Camera-type eye (tissue), 1 donor: ENCODE results near the gene ABI3BP. TPM values are rescaled to one million over a fixed set of nuclear protein-coding genes. Genes with fewer than 3 reads are reported as not detected.

ENCODE experiments used
- total RNA-seq: library from RNA; depleted of rRNA; stranded (reverse); fragments of >200 nt; gene quantifications from one replicate; pipeline ENCODE4 v1.2.3, GENCODE V29; 2014

The ABI3BP gene, protein sequence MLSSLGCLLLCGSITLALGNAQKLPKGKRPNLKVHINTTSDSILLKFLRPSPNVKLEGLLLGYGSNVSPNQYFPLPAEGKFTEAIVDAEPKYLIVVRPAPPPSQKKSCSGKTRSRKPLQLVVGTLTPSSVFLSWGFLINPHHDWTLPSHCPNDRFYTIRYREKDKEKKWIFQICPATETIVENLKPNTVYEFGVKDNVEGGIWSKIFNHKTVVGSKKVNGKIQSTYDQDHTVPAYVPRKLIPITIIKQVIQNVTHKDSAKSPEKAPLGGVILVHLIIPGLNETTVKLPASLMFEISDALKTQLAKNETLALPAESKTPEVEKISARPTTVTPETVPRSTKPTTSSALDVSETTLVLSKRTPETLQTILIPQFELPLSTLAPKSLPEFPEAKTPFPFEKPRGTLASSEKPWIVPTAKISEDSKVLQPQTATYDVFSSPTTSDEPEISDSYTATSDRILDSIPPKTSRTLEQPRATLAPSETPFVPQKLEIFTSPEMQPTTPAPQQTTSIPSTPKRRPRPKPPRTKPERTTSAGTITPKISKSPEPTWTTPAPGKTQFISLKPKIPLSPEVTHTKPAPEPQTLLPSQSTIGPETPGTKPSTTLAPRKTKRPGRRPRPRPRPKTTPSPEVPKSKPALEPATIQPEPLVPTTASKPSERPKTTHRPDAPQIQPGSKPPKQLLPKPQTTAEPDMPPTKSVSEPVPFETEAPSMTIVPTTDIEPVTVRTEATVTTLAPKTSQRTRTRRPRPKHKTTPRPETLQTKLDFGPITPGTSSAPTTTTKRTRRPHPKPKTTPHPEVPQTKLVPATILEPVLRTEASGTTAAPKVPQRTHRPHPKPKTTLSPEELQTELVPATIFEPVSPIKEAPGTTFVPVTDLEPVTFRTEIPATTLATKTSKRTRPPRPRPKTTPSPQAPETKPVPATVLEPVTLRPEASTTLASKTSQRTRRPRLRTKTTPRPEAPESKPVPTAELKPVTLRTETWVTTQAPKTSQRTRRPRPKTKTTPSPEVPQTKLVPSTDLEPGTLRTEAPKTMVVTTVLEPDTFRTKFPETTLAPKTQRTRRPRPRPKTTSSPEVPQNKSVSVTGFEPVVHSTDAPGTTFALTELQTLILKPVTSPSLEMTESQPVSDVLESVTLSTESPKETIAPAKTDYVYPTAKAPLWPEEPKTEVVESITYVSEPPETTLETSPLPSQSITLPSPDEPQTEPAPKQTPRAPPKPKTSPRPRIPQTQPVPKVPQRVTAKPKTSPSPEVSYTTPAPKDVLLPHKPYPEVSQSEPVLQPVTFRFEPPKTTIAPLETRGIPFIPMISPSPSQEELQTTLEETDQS (N-terminal part only)
- total RNA-seq, result 146 TPM

DNA sequence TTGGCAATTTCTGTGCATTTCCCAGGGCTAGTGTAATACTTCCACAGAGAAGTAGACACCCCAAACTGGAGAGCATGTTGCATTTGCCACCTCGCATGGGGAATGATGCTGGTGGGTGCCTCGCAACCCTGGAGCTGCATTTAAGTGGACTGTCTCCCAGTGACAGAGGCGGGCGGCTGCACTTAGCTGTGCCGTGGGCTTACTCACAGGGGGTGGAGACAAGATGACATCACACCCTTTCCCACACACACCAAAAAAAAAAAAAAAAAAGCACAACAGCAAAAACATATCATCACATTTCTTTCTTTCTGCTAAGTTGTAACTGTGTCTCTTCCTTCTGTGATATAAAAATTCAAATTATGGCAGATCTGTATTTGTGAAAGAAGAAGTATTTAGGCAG lies at the start of gene ABI3BP:
TSS of gene ABI3BP (minus strand) at position 113 of the 400 bp plus-strand sequence. CDS start at position 76, 37 bp downstream.

DNA sequence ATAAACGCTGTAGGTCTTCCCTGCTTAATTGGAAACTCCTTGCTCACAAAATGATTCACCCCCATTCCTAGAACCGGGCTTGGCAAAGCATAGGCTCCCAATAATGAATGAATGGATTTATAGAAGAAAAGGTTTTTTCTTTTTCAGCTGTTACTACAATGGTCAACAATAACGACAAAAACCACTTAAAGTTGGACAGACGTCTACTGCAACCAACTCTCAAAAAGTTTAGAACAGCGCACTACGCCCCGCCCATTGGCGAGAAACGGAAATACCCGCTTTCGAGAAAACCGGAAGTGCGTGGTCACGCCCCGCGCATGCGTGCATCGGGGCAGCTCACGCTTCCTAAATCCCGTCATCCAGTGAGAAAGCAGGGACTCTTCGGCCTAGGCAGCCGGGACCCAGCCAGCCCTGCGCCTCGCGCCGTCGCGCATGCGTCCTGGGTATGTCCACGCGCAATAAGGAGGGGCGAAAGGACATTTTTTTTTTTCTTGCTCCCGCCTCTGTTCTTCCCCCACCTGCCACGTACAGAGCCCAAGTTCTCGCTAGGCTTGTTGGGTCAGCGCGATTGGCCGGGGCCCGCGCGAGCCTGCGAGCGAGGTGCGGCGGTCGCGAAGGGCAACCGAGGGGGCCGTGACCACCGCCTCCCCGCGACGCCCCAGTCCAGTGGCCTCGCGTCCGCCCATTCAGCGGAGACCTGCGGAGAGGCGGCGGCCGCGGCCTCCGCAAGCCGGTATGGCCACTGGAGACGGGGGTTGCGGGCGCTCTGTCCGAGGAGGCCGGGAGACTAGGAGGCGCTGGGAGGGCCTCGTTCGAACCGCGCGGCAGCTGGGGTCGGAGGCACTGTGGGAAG lies 284.0 kb downstream of the ABI3BP start, which contains the start of gene TFG:
TSS of gene TFG (plus strand) at position 506 of the 853 bp plus-strand sequence. CDS start 4,192 bp downstream, outside the sequence.

